BLaER1 (cell line): ENCODE data around the gene CCDC88C.

Experiments used
- H3K27ac ChIP-seq: shearing (Covaris generic); formaldehyde crosslinking; 2 replicates; pipeline ENCODE4 v1.8.1; 2022
- H3K27me3 ChIP-seq: shearing (Covaris generic); formaldehyde crosslinking; 2 replicates; pipeline ENCODE4 v1.8.1; 2022
- H3K36me3 ChIP-seq: shearing (Covaris generic); formaldehyde crosslinking; 2 replicates; pipeline ENCODE4 v1.8.1; 2022
- H3K4me1 ChIP-seq: shearing (Covaris generic); formaldehyde crosslinking; 2 replicates; pipeline ENCODE4 v1.8.1; 2022
- H3K4me2 ChIP-seq: shearing (Covaris generic); formaldehyde crosslinking; 2 replicates; pipeline ENCODE4 v1.8.1; 2022
- H3K4me3 ChIP-seq: shearing (Covaris generic); formaldehyde crosslinking; 2 replicates; pipeline ENCODE4 v1.8.1; 2022
- H3K9ac ChIP-seq: shearing (Covaris generic); formaldehyde crosslinking; 2 replicates; pipeline ENCODE4 v1.8.1; 2022
- H3K9me3 ChIP-seq: shearing (Covaris generic); formaldehyde crosslinking; 2 replicates; pipeline ENCODE4 v1.8.1; 2022
- H4K20me1 ChIP-seq: shearing (Covaris generic); formaldehyde crosslinking; 2 replicates; pipeline ENCODE4 v1.8.1; 2022
- Cebpa-rat ChIP-seq: shearing (Covaris generic); IDR thresholded peaks from 2 replicates; pipeline ENCODE4 v1.8.1; 2022

CCDC88C gene

GRCh38 chr14:91406982-91407381 lies 10.6 kb downstream of the CCDC88C start:
- no peak overlapping the region for H3K4me3 ChIP-seq
- no peak for TF ChIP-seq Cebpa-rat
- H3K9me3 ChIP-seq, result no peaks in the 10 kb centered on the region
- H3K27me3 ChIP-seq, result no peaks in the 10 kb centered on the region
- peaks cover 47% of the 10 kb centered on the region for H3K36me3 ChIP-seq
- H3K27ac ChIP-seq, result peak overlapping the region; percentile 57; the same call in 1 of the 2 replicates
- no peak overlapping the region for H3K9ac ChIP-seq
- H3K4me1 ChIP-seq, result peaks cover 100% of the 10 kb centered on the region
- peak overlapping the region; percentile 70 for H3K4me2 ChIP-seq
- peaks cover 100% of the 10 kb centered on the region for H4K20me1 ChIP-seq

- Histone ChIP-seq H3K27ac (peak overlapping the region; percentile 57; the same call in 1 of the 2 replicates), H3K36me3 (peaks cover 47% of the 10 kb centered on the region), H3K4me2 (no peak overlapping the region), H3K4me3 (no peak overlapping the region), H3K9me3 (no peaks in the 10 kb centered on the region), H4K20me1 (peaks cover 100% of the 10 kb centered on the region), H3K4me1 (peaks cover 100% of the 10 kb centered on the region), H3K27me3 (no peaks in the 10 kb centered on the region), H3K9ac (no peak overlapping the region)
- TF ChIP-seq Cebpa-rat, result no peak
Measured at GRCh38 chr14:91406451-91406850, 11.2 kb downstream of the CCDC88C start.

- Histone ChIP-seq H4K20me1 (peaks cover 98% of the 10 kb centered on the region), H3K4me1 (peaks cover 97% of the 10 kb centered on the region), H3K27ac (peak overlapping the region; percentile 57; the same call in 1 of the 2 replicates), H3K9me3 (no peaks in the 10 kb centered on the region), H3K27me3 (no peaks in the 10 kb centered on the region), H3K4me3 (no peak overlapping the region), H3K36me3 (peaks cover 45% of the 10 kb centered on the region), H3K4me2 (peak overlapping the region; percentile 20; the same call in 1 of the 2 replicates), H3K9ac (no peak overlapping the region)
- no peak for TF ChIP-seq Cebpa-rat
Measured at GRCh38 chr14:91405724-91406435, 11.7 kb downstream of the CCDC88C start.

GRCh38 chr14:91405241-91405721 lies 12.3 kb downstream of the CCDC88C start:
- peaks cover 43% of the 10 kb centered on the region for H3K36me3 ChIP-seq
- no peaks in the 10 kb centered on the region for H3K27me3 ChIP-seq
- peaks cover 97% of the 10 kb centered on the region for H3K4me1 ChIP-seq
- no peaks in the 10 kb centered on the region for H3K9me3 ChIP-seq
- peak overlapping the region; percentile 20 for H3K4me2 ChIP-seq
- H4K20me1 ChIP-seq, result peaks cover 98% of the 10 kb centered on the region
- H3K27ac ChIP-seq, result no peak overlapping the region; the same call in 1 of the 2 replicates
- H3K9ac ChIP-seq, result no peak overlapping the region
- no peak overlapping the region for H3K4me3 ChIP-seq
- TF ChIP-seq Cebpa-rat, result no peak

- no peaks in the 10 kb centered on the region for H3K9me3 ChIP-seq
- TF ChIP-seq Cebpa-rat, result no peak
- H3K36me3 ChIP-seq, result peaks cover 38% of the 10 kb centered on the region
- H3K27ac ChIP-seq, result peak overlapping the region; percentile 58; the same call in 1 of the 2 replicates
- H3K27me3 ChIP-seq, result no peaks in the 10 kb centered on the region
- H3K4me1 ChIP-seq, result peaks cover 97% of the 10 kb centered on the region
- H3K4me3 ChIP-seq, result no peak overlapping the region
- H4K20me1 ChIP-seq, result peaks cover 98% of the 10 kb centered on the region
- peak overlapping the region; percentile 76 for H3K4me2 ChIP-seq
- peak overlapping the region; percentile 49 for H3K9ac ChIP-seq
Measured at GRCh38 chr14:91402771-91403600, 14.6 kb downstream of the CCDC88C start.

- peak overlapping the region; percentile 76 for H3K4me2 ChIP-seq
- H3K27ac ChIP-seq, result peak overlapping the region; percentile 58; the same call in 1 of the 2 replicates
- H3K27me3 ChIP-seq, result no peaks in the 10 kb centered on the region
- no peak overlapping the region for H3K4me3 ChIP-seq
- H4K20me1 ChIP-seq, result peaks cover 98% of the 10 kb centered on the region
- H3K4me1 ChIP-seq, result peaks cover 97% of the 10 kb centered on the region
- 0 out of 2 replicates have a peak overlapping the region, but pooled peaks have one; percentile 49 for H3K9ac ChIP-seq
- H3K9me3 ChIP-seq, result no peaks in the 10 kb centered on the region
- H3K36me3 ChIP-seq, result peaks cover 32% of the 10 kb centered on the region
- TF ChIP-seq Cebpa-rat, result no peak
Measured at GRCh38 chr14:91402348-91402747, 15.3 kb downstream of the CCDC88C start.

GRCh38 chr14:91401751-91402150 lies 15.9 kb downstream of the CCDC88C start:
- Histone ChIP-seq H3K27ac (no peak overlapping the region), H3K4me2 (no peak overlapping the region), H4K20me1 (peaks cover 98% of the 10 kb centered on the region), H3K4me1 (peaks cover 97% of the 10 kb centered on the region), H3K9me3 (no peaks in the 10 kb centered on the region), H3K36me3 (peaks cover 26% of the 10 kb centered on the region), H3K27me3 (no peaks in the 10 kb centered on the region), H3K9ac (no peak overlapping the region), H3K4me3 (no peak overlapping the region)
- TF ChIP-seq Cebpa-rat, result no peak

- H3K27ac ChIP-seq, result peak overlapping the region; percentile 48
- peaks cover 16% of the 10 kb centered on the region for H3K36me3 ChIP-seq
- no peaks in the 10 kb centered on the region for H3K27me3 ChIP-seq
- H3K4me2 ChIP-seq, result peak overlapping the region; percentile 87
- H4K20me1 ChIP-seq, result peaks cover 98% of the 10 kb centered on the region
- no peak for TF ChIP-seq Cebpa-rat
- H3K9me3 ChIP-seq, result no peaks in the 10 kb centered on the region
- no peak overlapping the region for H3K4me3 ChIP-seq
- peaks cover 97% of the 10 kb centered on the region for H3K4me1 ChIP-seq
- H3K9ac ChIP-seq, result peak overlapping the region; percentile 46; the same call in 1 of the 2 replicates
Measured at GRCh38 chr14:91400696-91401095, 16.9 kb downstream of the CCDC88C start.

- peak overlapping the region; percentile 46; the same call in 1 of the 2 replicates for H3K9ac ChIP-seq
- H3K36me3 ChIP-seq, result peaks cover 9% of the 10 kb centered on the region; the same call in 1 of the 2 replicates
- H3K4me2 ChIP-seq, result peak overlapping the region; percentile 87
- H3K9me3 ChIP-seq, result no peaks in the 10 kb centered on the region
- peak overlapping the region; percentile 45; the same call in 1 of the 2 replicates for H3K4me3 ChIP-seq
- peak overlapping the region; percentile 48 for H3K27ac ChIP-seq
- TF ChIP-seq Cebpa-rat, result no peak
- H3K27me3 ChIP-seq, result no peaks in the 10 kb centered on the region
- H3K4me1 ChIP-seq, result peaks cover 97% of the 10 kb centered on the region
- H4K20me1 ChIP-seq, result peaks cover 98% of the 10 kb centered on the region
Measured at GRCh38 chr14:91399868-91400640, 17.6 kb downstream of the CCDC88C start.
